Neural crest cell (in vitro differentiated cells): Measurements from ENCODE around the gene RELN. TPM values are rescaled to one million over a fixed set of nuclear protein-coding genes. Genes with fewer than 3 reads are reported as not detected.

ENCODE experiments used
- DNase-seq: peaks from one replicate; pipeline ENCODE4 v3.0.0; 2021; ENCODE audit warnings: low read depth, mixed read lengths, low spot score
- H3K27ac Mint-ChIP-seq: one replicate; pipeline ENCODE4 v1.8.0; 2021; ENCODE audit warnings: mild to moderate bottlenecking, mixed read lengths; ENCODE audit not compliant: unreplicated experiment
- H3K27me3 Mint-ChIP-seq: 2 replicates; pipeline ENCODE4 v1.8.0; 2021; ENCODE audit warnings: low read depth, mild to moderate bottlenecking, mixed read lengths
- H3K36me3 Mint-ChIP-seq: 2 replicates; pipeline ENCODE4 v1.8.0; 2021; ENCODE audit warnings: low read depth, mild to moderate bottlenecking, mixed read lengths
- H3K4me1 Mint-ChIP-seq: 2 replicates; pipeline ENCODE4 v1.8.0; 2021; ENCODE audit warnings: mixed read lengths
- H3K4me3 Mint-ChIP-seq: one replicate; pipeline ENCODE4 v1.8.0; 2021; ENCODE audit warnings: mild to moderate bottlenecking, mixed read lengths
- H3K9me3 Mint-ChIP-seq: 2 replicates; pipeline ENCODE4 v1.8.0; 2021; ENCODE audit warnings: mixed read lengths
- total RNA-seq: library from RNA; stranded (reverse); gene quantifications from 2 replicates; pipeline ENCODE4 v1.2.1, GENCODE V29; 2021
- TF ChIP-seq, protein P1 (sequence below): fragments of 200-600 bp; sonication (generic); conservative IDR thresholded peaks from 2 replicates; pipeline ENCODE4 v1.5.0; 2021; ENCODE audit warnings: antibody characterized with exemption, mild to moderate bottlenecking

Gene RELN
- total RNA-seq, 1 donor from 2014 or later, result 0.02 TPM

DNA sequence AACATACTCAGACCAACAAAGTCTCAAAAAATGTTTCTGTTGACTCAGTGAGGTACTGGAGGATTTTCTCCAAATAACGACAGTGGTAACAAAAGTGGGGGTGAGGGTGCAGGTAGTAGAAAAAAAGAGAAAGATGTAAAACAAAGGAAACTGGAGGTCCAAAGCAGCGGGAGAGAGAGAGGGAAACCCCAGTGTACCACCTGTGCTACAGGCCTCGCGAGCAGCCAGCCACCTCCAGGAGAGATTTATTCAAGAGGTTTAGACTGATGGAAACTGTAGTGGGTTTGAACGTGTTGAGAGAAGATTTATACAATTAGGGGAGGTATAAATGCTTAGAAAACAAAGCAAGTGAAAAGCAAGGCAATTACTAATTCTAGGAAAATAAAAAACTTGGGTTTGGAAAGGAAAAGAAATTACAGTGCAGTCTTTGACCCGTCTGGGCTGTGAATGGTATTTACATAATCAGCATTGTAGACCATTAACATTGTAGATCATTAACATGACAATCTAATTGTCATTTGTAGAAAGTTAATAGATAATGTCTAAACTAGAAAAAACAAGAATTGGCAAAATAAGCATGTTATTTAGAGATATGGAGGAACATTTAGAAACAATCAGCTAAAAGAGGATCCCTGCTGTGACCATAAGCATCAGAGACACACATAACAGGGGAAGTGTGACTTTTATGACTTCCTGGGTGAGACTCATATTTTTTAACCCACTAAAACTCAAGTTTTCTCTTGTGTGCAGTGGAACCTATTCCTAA, 180.0 kb downstream of the RELN start:
- DNase-seq, result no peak
- TF ChIP-seq, protein P1, sequence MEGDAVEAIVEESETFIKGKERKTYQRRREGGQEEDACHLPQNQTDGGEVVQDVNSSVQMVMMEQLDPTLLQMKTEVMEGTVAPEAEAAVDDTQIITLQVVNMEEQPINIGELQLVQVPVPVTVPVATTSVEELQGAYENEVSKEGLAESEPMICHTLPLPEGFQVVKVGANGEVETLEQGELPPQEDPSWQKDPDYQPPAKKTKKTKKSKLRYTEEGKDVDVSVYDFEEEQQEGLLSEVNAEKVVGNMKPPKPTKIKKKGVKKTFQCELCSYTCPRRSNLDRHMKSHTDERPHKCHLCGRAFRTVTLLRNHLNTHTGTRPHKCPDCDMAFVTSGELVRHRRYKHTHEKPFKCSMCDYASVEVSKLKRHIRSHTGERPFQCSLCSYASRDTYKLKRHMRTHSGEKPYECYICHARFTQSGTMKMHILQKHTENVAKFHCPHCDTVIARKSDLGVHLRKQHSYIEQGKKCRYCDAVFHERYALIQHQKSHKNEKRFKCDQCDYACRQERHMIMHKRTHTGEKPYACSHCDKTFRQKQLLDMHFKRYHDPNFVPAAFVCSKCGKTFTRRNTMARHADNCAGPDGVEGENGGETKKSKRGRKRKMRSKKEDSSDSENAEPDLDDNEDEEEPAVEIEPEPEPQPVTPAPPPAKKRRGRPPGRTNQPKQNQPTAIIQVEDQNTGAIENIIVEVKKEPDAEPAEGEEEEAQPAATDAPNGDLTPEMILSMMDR, result no peak
- Mint-ChIP-seq H3K4me3 (no peak overlapping the region), H3K9me3 (no peaks in the 10 kb centered on the region), H3K27me3 (peaks cover 25% of the 10 kb centered on the region), H3K36me3 (no peaks in the 10 kb centered on the region), H3K27ac (no peak overlapping the region), H3K4me1 (peaks cover 4% of the 10 kb centered on the region)

DNA sequence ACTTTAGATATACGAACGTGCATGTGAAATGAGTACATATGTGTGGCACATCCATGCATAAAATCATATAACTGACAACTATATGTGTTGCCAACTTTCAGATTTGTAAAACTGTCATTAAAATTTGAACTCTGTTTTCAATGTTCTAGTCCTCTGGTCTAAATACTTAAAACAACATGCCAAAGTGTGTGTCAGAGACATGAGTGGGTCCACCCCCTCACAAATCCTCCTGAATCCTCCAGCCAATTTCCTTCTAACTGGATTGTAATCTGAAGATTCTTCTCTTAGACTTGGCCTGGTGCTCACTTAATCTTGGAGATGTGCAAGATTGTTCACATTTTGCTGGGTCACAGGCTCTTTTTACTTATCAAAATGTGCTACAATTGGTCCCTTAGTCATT, 184.1 kb downstream of the RELN start:
- Mint-ChIP-seq H3K4me1 (peaks cover 4% of the 10 kb centered on the region), H3K9me3 (no peaks in the 10 kb centered on the region), H3K36me3 (no peaks in the 10 kb centered on the region), H3K27me3 (peaks cover 38% of the 10 kb centered on the region), H3K27ac (no peak overlapping the region), H3K4me3 (no peak overlapping the region)
- TF ChIP-seq, protein P1, result no peak
- no peak for DNase-seq

GRCh38 chr7:103803631-103804030, 185.8 kb downstream of the RELN start:
- Mint-ChIP-seq H3K27ac (no peak overlapping the region), H3K36me3 (no peaks in the 10 kb centered on the region), H3K27me3 (peaks cover 41% of the 10 kb centered on the region), H3K4me3 (no peak overlapping the region), H3K4me1 (no peaks in the 10 kb centered on the region), H3K9me3 (peaks cover 2% of the 10 kb centered on the region)
- TF ChIP-seq, protein P1, result no peak
- no peak for DNase-seq

GRCh38 chr7:103799298-103799697, 190.2 kb downstream of the RELN start:
- H3K4me1 Mint-ChIP-seq, result no peaks in the 10 kb centered on the region

DNA sequence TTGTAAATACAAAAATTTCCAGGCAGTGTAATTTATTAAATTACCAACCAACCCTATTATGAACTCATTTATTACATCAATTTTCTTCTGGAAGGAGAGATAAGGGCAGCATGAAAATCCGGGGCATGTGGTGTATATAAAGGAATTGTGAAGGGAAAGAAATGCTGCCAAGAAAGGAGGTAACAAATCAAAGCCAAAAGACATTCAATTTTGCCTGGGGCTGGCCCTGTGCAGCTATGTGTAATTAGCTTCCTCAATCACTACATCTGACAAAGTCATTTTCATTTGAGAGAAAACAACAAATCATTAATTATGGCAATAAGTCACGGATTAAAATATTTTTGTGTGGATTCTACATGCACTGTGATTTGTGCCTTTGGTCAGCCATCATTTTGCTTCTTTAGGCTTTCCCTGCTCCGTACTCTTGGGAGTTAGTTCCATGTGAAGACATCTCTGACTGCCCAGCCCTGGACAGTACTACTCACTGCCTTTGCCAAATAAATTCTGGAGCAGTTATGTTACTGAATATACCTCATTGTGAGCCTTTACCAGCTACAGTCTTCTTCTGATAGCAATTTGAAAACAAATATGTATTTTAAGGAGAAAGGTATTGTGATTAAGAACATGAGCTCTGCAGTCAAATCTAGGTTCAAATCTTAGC, 191.7 kb downstream of the RELN start:
- TF ChIP-seq, protein P1, result no peak
- DNase-seq, result no peak
- H3K9me3 Mint-ChIP-seq, result peaks cover 2% of the 10 kb centered on the region
- no peak overlapping the region for H3K4me3 Mint-ChIP-seq
- peaks cover 45% of the 10 kb centered on the region for H3K27me3 Mint-ChIP-seq
- H3K4me1 Mint-ChIP-seq, result no peaks in the 10 kb centered on the region
- no peaks in the 10 kb centered on the region for H3K36me3 Mint-ChIP-seq
- no peak overlapping the region for H3K27ac Mint-ChIP-seq

More at GRCh38 chr7:103799298-103799697, 190.2 kb downstream of the RELN start:
- no peak for DNase-seq
- Mint-ChIP-seq H3K4me3 (no peak overlapping the region), H3K27me3 (peaks cover 43% of the 10 kb centered on the region), H3K36me3 (no peaks in the 10 kb centered on the region), H3K27ac (no peak overlapping the region), H3K9me3 (peaks cover 2% of the 10 kb centered on the region)
- TF ChIP-seq, protein P1, result no peak
